GM18508 (cell line): ENCODE results near the gene STING1.
"Not testable (repeated sequence)": the region's sequence is repeated elsewhere in the genome, so short reads cannot be mapped to it uniquely, and the experiment has no call there.

Experiments used
- ATAC-seq: cut with Tn5 transposase; IDR thresholded peaks from one replicate; pipeline ENCODE4 v1.9.1; 2021; ENCODE audit warnings: moderate number of reproducible peaks; ENCODE audit not compliant: insufficient read depth, unreplicated experiment

Gene STING1

GRCh38 chr5:139445325-139446170 lies 37.0 kb downstream of the STING1 start:
- no peak for ATAC-seq

GRCh38 chr5:139443831-139444453 lies 38.6 kb downstream of the STING1 start:
- no peak for ATAC-seq

GRCh38 chr5:139440416-139440815 lies 42.1 kb downstream of the STING1 start:
- ATAC-seq, result not testable (repeated sequence)

- ATAC-seq, result no peak
Measured at GRCh38 chr5:139439013-139439903, 43.3 kb downstream of the STING1 start, which contains the start of gene DNAJC18. DNAJC18 (minus strand) TSS chr5:139439525; CDS start chr5:139439445, 80 bp downstream.

GRCh38 chr5:139438707-139439012 lies 43.9 kb downstream of the STING1 start:
- no peak for ATAC-seq

GRCh38 chr5:139435676-139436075 lies 46.9 kb downstream of the STING1 start:
- no peak for ATAC-seq

GRCh38 chr5:139431706-139432105 lies 50.9 kb downstream of the STING1 start:
- no peak for ATAC-seq

- ATAC-seq, result no peak
Measured at GRCh38 chr5:139430015-139430414, 52.5 kb downstream of the STING1 start.

GRCh38 chr5:139426203-139426885 lies 56.2 kb downstream of the STING1 start:
- no peak for ATAC-seq
